Sciatic nerve (tissue), 2 donors: Measurements from ENCODE around the gene GALNT14. TPM values are rescaled to one million over a fixed set of nuclear protein-coding genes. Genes with fewer than 3 reads are reported as not detected.

Source experiments
- ATAC-seq: fragments of 200-7000 bp; cut with Tn5 transposase; one replicate; pipeline ENCODE4 v1.9.1; 2020; ENCODE audit warnings: mild to moderate bottlenecking, moderate library complexity
- DNase-seq: peaks from one replicate; pipeline ENCODE4 v3.0.0-alpha.2; 2020; ENCODE audit warnings: low spot score
- intact Hi-C: fragments of 100-400 bp; cut with DNase I; formaldehyde crosslinking; loops from one replicate; pipeline ENCODE4 v1.14.2; 2022
- total RNA-seq: library from RNA; stranded (reverse); fragmentation: NEBNext Ultra II Directional; extraction: Animal tissue kit (Norgen Biotek cat#: 25700); gene quantifications from one replicate; pipeline ENCODE4 v1.2.1, GENCODE V29; 2021
- donor health status: DM: no; HTN: no; CAD: no.
- donor health status: DM: no; HTN: no; CAD: no.

Gene GALNT14
- total RNA-seq, 1 donor from 2014 or later: 1.2 TPM

DNA sequence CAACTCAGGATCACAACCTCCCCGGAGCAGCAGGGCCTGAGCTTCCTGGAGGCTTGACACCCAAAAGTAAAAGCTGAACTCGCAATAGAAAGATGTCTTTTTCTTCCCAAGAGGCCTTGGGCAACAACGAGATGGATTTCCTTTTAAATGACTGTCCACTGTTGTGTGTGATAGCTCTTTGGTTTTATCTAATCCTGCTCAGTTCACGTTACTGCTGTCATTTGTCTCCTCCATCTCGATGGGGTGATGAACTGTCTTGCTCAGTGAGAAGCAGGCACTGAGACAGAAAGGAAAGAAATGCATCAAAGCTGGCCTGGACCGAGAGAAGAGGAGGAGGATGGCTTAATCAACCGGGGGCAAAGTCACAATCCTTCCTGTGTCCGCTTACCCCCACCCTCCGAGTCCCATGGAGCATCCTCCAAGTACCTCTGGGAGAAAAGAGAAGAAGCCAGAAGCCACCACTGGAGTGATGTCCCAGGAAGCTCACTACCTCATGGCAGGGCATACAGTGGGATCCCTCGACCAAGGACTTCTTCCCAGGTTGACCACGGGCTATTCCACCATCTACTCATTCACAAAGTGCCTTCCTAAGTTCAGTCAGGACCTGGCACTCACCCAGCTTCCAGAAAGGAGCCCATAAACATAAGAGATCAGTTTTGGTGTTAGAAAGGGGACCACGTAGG, 68.5 kb downstream of the GALNT14 start:
- DNase-seq (no peak), ATAC-seq (no peak)
- intact Hi-C loops: no loop called here

DNA sequence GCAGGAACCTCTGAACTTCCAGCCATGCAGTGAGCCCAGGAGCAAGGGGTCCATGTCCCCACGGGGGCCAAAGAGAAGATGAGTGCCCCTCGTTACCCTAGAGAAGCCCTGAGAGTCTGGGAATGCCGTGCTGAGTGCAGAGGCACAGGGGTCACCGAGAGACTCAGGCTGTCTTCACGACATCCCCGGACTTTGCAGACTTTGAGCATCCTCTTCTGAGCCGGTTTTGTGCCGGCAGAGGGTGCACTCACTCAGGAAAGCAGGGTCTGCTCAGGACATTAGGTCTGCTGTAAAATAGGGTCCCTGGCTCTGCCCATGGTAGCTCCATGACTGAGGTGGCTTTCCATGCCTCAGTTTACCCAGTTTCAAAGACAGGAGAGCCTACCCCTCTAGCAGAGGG, 71.0 kb downstream of the GALNT14 start:
- intact Hi-C loops: no loop called here
- no peak for DNase-seq
- no peak for ATAC-seq

DNA sequence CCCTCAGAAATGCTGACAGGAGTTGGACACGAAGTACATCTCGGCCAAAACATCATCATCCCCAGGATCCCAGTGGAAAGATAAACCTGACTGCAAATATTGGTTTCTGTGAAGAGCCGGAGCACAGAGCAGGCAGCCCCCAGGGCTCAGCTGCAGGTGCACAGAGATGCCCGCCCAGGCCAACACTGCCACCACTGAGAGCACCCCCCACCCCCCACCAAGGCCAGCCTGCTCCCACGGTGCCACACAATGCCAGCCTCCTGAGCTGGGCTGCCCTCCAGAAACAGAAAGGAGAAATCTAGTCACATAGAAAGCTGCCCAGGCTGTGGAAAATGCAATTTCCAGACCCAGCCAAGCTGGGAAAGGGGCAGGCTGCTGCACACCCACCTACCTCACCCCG, 71.7 kb downstream of the GALNT14 start:
- ATAC-seq (no peak), DNase-seq (no peak)
- intact Hi-C loops: no loop called here

DNA sequence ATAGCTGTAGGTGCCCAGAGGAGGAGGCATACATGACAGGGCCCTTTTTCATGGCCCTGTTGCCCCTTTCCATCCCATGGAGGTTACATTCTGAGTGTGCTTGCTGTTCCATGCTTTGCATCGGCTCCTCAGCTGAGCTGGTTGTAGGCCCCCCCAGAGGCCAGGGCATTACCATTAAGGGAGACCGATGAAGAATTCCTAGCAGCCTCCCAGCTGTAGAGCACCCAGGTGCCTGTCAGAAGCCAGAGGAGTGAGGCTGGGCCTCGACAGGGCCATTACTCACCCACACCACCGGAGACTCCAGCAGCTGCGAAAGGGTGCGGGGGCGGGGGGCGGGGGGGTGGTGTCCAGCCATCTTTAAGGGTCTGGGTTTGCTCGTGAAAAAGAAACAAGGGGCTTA, 72.2 kb downstream of the GALNT14 start:
- ATAC-seq (no peak), DNase-seq (no peak)
- intact Hi-C loops: no loop called here

DNA sequence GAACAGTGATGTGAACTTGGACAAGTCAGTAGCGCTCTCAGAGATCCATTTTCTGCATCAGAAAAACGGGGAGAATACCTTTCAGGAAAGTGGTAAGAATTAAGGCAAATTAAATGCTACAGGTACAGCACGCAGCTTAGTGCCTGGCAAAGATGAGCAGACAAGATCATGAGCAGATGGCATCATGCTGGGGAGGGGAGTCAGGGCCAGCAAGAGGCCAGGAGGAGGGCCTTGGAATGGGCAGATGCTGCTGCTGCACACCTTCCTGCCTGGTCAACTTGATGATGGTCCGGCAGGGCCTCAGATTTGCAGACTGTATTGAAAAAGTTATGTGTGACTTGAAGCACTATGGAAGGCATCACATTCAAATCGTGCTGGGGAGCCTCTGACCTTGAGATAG, 72.9 kb downstream of the GALNT14 start:
- DNase-seq: no peak
- no peak for ATAC-seq
- intact Hi-C loops: no loop called here

DNA sequence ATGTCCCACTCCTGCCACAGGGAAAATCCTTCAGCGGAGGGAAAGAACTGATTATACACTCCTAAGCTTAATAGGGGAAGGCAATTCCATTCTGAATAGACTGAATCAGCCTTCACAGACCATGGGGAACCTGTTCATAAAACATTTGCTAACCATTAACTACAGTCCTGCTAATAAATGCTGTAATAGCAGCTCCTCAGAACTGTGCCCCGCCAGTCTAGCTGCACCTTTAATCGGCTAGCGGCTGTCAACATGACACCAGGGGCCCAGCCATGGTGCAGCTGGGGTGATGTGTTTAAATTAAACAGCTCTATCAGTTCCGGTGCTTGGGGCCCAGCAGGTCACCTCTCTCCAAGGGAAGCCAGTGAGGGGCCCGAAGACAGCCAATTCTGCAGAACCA, 77.8 kb downstream of the GALNT14 start:
- no peak for DNase-seq
- ATAC-seq: no peak
- intact Hi-C loops: no loop called here

DNA sequence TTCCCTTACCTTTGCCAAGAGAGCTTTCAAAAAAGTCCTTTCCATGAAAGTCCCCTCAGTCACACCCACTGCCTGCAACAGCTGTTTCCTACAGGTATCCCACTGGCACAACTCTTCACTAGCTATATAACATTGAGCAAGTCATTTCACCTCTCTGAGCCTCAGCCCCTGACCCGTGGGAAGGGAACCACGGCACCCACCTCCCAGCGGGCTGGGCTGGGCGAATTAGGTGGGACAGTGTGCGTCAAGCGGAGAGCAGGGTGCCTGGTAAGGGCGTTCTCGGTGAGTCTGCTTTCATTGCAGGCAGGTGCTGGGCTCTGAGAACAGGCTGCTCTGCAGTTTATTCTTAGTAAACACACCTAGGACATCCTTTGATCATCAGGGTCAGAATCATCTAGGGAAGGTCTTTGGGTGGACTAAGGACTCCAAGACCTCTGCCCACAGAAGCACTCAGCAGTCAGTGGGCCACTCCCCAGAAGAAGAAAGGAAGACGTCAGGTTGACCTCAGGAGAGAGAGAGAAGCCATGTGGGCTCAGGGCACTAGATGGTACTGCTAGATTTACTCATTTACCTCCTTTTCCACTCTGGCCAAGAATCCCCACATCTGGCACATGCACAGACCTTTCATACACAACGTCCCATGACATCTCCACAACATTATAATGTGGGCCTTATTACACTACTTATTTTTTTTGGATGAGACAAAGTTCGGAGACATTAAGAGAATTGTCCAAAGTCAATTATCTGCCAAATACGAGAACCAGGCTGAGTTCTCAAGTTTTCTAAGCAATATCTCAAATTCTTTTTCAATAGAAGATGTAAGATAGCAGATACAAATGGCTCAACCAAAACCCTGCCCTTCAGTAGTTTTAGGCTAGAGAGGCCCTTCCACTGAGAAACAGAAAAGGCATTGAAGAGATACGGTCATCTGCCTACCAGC, 79.9 kb downstream of the GALNT14 start:
- intact Hi-C loops: no loop called here
- ATAC-seq (peak; percentile 54), DNase-seq (no peak)

DNA sequence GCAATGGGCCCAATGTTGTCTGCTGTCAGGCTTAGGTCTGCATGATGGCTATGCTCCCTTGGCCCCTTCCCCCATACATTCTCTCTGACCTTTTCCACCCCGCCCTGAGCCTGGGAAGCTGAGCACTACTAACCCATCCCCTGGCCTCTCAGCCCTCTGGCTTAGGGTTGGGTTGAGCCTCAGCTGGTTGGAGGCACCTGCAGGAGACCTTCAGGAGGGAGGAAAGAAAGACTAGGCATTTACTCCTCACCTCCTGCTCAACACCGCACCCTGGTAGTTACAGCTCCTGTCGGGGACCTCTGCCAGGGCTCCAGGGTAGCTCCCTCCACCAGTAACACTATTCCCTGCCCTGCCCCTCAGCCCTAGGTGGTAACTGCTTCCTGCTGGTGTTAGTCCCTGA, 80.5 kb downstream of the GALNT14 start:
- DNase-seq (no peak), ATAC-seq (no peak)
- intact Hi-C loops: no loop called here

DNA sequence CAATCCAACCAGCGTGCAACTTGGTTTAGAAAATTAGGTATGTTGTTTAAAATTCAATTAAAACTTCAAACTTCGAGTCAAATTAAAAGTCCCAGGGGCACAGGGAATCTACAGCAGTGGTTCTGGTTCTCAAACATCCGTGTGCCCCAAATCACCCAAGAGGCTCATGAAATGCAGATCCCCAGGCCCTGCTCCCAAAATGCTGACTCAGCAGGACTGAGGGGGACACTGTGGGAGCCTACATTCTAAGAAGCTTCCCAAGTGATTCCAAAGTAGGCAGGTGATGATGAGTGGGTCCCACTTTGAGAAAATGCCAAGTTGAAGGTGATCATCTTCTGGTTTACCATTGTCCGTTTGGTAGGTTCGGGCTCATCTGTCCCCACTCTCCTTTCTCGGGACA, 82.3 kb downstream of the GALNT14 start:
- DNase-seq (no peak), ATAC-seq (no peak)
- intact Hi-C loops: no loop called here

DNA sequence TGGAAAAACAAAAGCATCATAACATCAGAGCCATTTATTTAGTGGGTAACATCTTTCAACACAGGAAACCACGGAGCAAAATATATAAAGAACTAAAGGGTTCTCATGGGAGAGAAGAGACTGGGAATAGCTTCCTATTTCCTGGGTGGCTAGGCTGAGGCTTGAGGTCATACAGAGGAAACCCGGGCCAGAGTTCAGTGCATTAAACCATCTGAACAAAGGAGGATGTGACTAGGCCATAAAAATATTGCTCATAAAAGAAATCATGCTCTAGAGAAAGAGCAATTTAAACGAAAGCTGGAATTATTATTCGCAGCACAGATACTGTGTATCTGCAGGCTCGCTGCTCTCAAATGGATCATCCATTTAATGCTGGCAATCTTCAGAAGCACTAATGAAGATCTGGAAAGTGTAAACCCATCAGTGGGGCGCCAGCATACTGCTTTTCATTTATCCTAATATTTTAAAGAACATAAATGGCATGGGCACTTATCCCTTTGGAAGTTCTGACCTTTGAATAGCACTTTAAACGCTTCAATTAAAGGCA, 83.3 kb downstream of the GALNT14 start:
- DNase-seq: no peak
- no peak for ATAC-seq
- intact Hi-C loops: no loop called here

DNA sequence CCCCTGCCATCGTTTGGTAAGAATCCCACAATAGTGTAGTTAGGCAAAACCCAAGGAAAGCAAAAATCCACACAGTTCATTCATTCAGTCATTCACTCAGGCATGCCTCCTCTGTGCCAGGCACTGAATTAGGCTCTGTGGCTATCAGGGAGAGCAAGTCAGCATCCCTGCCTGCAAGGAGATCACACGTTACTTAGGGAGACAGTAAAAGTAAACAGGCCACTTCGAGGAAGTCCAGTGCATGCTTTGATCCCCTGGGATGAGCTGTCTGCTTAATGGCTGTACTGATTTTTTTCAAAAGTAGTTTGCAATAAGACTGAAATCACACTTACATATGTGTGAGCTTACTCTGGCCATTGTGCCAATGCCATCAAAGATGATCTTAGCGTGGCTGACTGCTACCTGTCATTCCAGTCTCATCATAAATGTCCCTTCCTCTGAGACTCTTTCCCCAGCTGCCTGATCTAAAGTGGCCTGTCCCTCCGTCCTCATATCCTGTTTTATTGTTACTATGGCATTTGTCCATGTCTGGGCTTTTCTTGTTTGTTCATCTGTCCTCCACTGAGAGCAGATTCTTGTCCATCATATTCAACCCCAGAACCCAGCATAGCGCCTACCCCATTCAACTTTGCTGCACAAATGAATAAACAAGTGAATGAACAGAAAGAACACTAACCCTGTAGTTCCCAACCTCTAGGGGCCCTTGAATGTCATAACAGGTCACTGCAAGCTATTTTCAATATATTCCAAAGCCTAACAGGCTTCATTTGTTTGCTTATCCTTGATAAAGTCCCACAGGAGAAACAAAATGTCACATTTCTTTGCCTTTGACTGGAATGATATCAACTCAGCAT, 84.1 kb downstream of the GALNT14 start:
- no peak for DNase-seq
- intact Hi-C loops: no loop called here
- peak; percentile 81 for ATAC-seq

DNA sequence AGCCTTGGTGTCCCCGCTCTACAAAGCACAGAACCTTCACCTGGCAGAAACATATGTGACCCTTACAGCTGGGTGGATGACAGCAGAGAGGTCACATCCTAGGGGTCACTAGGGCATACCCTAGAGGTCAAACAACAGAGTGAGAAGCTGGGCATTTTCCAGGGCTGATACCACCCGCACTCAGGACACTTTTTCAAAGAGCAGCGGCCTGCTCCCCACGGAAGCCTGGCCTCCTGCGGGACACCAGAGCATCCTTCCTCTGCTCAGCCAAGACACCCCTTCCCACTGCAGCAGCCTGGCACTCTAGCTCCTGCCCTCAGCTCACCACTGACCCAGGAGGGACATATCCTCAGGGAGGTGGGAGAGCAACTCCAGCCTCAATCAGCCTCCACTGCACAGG, 86.0 kb downstream of the GALNT14 start:
- intact Hi-C loops: no loop called here
- ATAC-seq: no peak
- no peak for DNase-seq

DNA sequence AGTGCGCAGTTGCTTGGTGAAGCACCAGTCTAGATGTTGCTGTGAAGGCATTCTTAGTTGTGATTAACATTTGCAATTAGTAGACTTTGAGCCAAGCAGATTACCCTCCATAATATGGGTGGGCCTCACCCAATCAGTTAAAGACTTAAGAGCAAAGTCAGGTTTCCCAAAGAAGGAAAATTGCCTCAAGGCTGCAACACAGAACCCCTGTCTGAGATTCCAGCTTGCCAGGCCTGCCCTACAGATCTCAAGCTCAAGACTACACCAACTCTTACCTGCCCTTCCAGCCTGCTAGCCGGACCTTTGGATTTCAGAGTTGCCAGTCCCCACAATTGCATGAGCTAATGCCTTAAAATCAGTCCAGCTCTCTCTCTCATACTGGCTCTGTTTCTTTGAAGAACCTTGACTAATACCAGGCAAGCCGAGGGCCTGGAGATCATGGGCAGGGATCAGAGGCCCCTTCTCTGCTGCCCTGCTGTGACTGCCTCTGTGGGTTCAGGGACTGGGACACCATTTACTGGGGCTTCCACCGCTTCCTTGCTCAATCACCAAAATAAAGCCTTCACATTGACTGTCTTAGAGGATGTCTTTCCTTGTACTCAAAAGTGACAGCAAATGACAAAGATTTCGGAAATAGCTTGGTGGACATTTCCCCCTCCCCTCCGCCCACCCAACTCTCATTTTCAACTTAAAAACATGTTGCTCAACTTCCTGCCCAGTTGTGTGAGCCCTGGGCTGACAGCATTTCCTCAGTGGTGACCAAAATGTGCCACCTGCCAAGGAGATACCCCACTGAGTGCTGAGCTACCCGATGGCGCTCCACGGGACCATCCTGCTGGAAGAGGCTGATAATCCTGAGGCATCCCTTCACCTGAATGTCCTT, 86.7 kb downstream of the GALNT14 start:
- no peak for DNase-seq
- intact Hi-C loops: no loop called here
- ATAC-seq: no peak

DNA sequence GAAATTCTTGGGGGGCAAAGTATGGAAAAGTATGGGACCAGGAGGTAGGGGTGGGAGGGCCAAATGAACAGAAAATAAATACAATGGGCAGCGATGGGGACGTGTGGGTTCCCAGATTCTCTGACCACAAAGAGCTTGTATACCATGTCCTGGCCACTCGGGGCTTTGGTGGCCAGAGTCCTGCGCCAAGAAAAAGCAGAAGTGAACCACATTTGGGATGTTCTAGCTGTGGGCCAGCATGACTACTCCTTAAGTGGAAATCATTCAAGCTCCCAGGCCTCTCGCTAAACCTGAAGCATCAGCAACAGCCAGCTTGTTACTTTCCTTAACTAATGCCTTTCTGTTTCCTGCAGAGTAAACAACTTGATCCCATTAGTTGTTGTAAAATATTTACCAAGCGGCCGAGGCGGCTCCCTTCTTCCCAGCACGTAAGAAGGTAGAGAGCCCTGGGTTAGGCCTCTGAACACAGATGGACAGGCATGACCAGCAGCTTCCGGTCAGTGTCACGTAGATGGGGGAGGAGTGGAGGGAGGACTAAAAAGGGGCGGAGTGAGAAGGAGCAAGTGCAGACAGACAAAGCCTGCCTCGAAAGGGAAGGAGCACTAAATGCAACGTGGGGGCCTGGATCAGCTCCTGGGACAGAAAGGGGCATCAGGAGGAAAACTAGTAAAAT, 88.2 kb downstream of the GALNT14 start:
- no peak for ATAC-seq
- DNase-seq: no peak
- intact Hi-C loops: no loop called here

DNA sequence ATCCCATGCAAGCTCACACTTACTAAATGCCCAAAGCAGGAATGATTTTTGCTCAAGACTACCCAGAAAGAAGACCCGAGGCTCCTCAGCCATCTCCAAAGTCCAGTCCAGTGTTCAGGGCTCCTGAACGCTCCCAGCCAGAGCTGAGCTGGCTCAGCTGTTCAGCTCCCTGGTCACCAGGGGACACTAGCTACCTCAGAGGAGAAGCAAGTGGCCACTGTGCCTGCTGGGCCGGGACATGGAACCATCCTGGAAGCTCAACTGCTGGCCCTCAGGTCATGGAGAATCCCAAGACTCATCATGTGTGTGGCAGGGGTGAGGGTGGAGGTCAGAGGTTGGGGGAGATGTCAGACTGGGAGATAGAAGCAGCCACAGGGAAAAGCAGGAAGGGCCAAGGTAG, 89.0 kb downstream of the GALNT14 start:
- DNase-seq (no peak), ATAC-seq (no peak)
- intact Hi-C loops: no loop called here

DNA sequence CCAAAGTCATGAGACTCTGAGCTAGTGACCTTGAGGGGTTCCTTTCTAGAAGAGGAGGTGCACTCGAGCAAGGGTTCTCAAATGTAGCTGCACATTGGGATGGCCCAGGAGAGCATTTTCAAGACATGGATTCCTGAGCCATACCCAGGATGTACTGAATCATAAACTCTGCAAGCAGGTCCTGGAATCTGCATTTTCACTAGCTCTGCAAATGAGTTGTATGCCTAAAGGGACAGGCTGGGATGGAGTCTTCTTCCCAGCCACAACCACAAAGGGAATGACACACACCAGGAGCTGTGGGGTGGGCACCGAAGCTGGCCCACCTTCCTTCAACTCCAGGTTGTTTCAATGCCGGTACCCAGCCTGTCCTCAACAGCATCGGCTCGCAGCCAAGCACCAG, 90.6 kb downstream of the GALNT14 start:
- no peak for ATAC-seq
- no peak for DNase-seq
- intact Hi-C loops: no loop called here

DNA sequence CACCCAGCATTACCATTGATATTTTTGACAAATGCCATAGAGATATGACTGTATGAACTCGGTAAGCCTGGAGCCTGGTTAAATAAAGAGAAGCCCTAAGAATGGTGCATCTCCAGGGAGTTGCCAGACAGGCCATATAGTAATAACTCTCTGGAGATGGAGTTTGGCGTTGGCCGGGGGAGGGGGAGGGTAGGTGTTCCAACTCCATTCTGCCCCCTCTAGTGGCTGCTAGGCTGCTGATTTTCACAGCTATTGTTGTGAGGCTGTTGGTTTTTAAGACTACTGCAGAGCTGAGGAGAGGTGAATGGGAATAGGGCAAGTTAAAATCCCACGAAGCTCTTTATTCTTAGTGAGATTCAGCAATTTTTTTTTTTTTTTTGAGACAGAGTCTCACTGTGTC, 99.9 kb downstream of the GALNT14 start:
- DNase-seq (no peak), ATAC-seq (no peak)
- intact Hi-C loops: no loop called here

DNA sequence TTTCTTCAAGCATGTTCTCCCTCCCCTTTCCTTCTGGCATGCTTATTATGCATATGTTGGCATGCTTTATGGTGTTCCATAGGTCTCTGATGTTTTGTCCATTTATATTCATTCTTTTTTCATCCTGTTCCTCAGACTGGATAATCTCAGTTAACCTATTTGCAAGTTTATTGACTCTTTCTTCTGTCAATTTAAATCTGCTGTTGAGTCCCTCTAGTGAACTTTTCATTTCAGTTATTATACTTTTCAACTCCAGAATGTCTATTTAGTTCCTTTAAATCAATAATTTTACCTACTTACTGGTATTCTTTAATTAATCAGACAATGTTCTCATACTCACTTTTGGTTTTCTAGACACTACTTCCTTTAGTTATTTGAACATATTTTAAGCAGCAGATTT, 101.2 kb downstream of the GALNT14 start:
- ATAC-seq: no peak
- DNase-seq: no peak
- intact Hi-C loops: no loop called here
